ENCODE data around the gene SH3GL2.

SH3GL2 gene

GRCh38 chr9:17614903-17615302 is 36.0 kb downstream of the SH3GL2 start:
- TF ChIP-seq SNAI2 (CRISPR knock-in tag; IDR thresholded peaks at IDR 0.05) (no peak), PATZ1 (CRISPR knock-in tag; IDR thresholded peaks at IDR 0.05; ENCODE audit: borderline replicate concordance) (no peak), RARB (CRISPR knock-in tag; IDR thresholded peaks at IDR 0.05) (no peak), ZFP30 (CRISPR knock-in tag; IDR thresholded peaks at IDR 0.05) (no peak), TCF4 (CRISPR knock-in tag; IDR thresholded peaks at IDR 0.05; ENCODE audit: borderline replicate concordance) (no peak), ZNF8 (CRISPR knock-in tag; IDR thresholded peaks at IDR 0.05) (no peak), GLIS3 (CRISPR knock-in tag; IDR thresholded peaks at IDR 0.05) (no peak), POU6F1 (CRISPR knock-in tag; IDR thresholded peaks at IDR 0.05; ENCODE audit: borderline replicate concordance, low read depth) (no peak), ZNF70 (CRISPR knock-in tag; IDR thresholded peaks at IDR 0.05) (no peak), ZFP3 (CRISPR knock-in tag; IDR thresholded peaks at IDR 0.05) (no peak), ZNF565 (CRISPR knock-in tag; conservative IDR thresholded peaks at IDR 0.05; ENCODE audit: low read depth) (no peak), OSR1 (CRISPR knock-in tag; IDR thresholded peaks at IDR 0.05) (no peak), ZC3H10 (CRISPR knock-in tag; IDR thresholded peaks at IDR 0.05) (no peak), CSRNP3 (CRISPR knock-in tag; IDR thresholded peaks at IDR 0.05) (no peak), CSDC2 (CRISPR knock-in tag; IDR thresholded peaks at IDR 0.05) (no peak), TSHZ2 (CRISPR knock-in tag; IDR thresholded peaks at IDR 0.05) (no peak), TOX (CRISPR knock-in tag; IDR thresholded peaks at IDR 0.05; ENCODE audit: borderline replicate concordance) (no peak), ESRRG (CRISPR knock-in tag; IDR thresholded peaks at IDR 0.05) (no peak), ARNTL (CRISPR knock-in tag; IDR thresholded peaks at IDR 0.05; ENCODE audit: borderline replicate concordance, low read depth) (no peak)
- ATAC-seq: no peak

- TF ChIP-seq ZFP30 (CRISPR knock-in tag; IDR thresholded peaks at IDR 0.05): no peak
- TF ChIP-seq TCF4 (CRISPR knock-in tag; IDR thresholded peaks at IDR 0.05; ENCODE audit: borderline replicate concordance): no peak
- no peak for TF ChIP-seq ZNF70 (CRISPR knock-in tag; IDR thresholded peaks at IDR 0.05)
- no peak for TF ChIP-seq CSDC2 (CRISPR knock-in tag; IDR thresholded peaks at IDR 0.05)
- no peak for TF ChIP-seq CREB5 (CRISPR knock-in tag; IDR thresholded peaks at IDR 0.05; ENCODE audit: low read depth)
- ATAC-seq: no peak
These were observed 43.3 kb downstream of the SH3GL2 start for GRCh38 chr9:17622141-17622540.

- no peak for ATAC-seq
- no peak for TF ChIP-seq CSDC2 (CRISPR knock-in tag; IDR thresholded peaks at IDR 0.05)
- no peak for TF ChIP-seq CSRNP3 (CRISPR knock-in tag; IDR thresholded peaks at IDR 0.05)
- TF ChIP-seq OSR1 (CRISPR knock-in tag; IDR thresholded peaks at IDR 0.05): no peak
- TF ChIP-seq TOX (CRISPR knock-in tag; IDR thresholded peaks at IDR 0.05; ENCODE audit: borderline replicate concordance): no peak
- TF ChIP-seq ISL1 (CRISPR knock-in tag; IDR thresholded peaks at IDR 0.05): no peak
- TF ChIP-seq GLIS3 (CRISPR knock-in tag; IDR thresholded peaks at IDR 0.05): no peak
- no peak for TF ChIP-seq ZNF8 (CRISPR knock-in tag; IDR thresholded peaks at IDR 0.05)
- TF ChIP-seq CREB5 (CRISPR knock-in tag; IDR thresholded peaks at IDR 0.05; ENCODE audit: low read depth): no peak
- no peak for TF ChIP-seq PPARA (CRISPR knock-in tag; IDR thresholded peaks at IDR 0.05; ENCODE audit: borderline replicate concordance)
- no peak for TF ChIP-seq BACH2 (CRISPR knock-in tag; IDR thresholded peaks at IDR 0.05; ENCODE audit: borderline replicate concordance)
- no peak for TF ChIP-seq PATZ1 (CRISPR knock-in tag; IDR thresholded peaks at IDR 0.05; ENCODE audit: borderline replicate concordance)
These were observed 43.9 kb downstream of the SH3GL2 start for GRCh38 chr9:17622749-17623148.
